ENCODE results near the gene PHF21B.

Gene PHF21B

GRCh38 chr22:45010532-45010900 lies 711 bp upstream of the PHF21B start:
- DNase-seq = no peak

DNA sequence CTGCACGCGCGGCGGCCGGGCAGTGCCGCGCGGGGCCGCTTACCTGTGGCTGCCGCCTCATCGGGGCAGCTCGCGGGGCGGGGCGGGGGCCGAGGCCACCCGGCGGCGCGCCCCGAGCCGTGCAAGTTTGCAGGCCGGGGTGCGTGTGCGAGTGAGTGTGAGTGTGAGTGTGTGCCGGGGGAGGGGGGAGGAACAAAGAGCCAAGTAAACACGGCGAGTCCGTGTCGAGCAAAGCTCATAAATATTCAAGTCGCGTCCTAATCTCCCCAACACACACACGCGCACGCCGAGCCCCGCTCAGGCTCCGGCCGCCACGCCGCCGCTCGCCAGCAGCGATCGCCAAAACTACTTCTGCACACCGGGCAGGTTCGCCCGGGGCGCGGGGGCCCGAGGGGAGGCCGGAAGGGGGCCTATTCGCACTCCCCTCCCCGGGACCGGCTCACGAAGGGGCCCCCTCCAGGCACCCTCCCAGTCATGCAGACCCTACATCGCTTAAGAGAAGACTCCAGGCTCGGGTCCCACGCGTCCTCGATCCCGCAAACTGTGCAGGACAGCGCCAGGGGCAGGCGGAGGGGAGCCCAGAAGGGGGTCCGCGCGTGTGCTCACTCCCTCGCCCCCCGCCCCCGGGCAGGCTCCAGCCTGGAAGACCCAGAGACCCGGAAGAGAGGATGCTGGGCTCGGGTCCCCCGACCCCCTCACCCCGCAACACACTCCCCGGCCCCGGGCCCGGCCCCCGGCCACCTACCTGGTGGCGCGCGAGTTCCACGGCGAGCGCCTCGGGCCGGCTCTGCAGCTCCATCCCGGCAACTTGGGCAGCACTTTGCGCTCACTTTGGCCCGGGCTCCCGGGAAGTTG lies 827 bp downstream of the PHF21B start:
- no peak for DNase-seq

- DNase-seq = no peak
These were observed 1.6 kb downstream of the PHF21B start for GRCh38 chr22:45008186-45008681.

DNA sequence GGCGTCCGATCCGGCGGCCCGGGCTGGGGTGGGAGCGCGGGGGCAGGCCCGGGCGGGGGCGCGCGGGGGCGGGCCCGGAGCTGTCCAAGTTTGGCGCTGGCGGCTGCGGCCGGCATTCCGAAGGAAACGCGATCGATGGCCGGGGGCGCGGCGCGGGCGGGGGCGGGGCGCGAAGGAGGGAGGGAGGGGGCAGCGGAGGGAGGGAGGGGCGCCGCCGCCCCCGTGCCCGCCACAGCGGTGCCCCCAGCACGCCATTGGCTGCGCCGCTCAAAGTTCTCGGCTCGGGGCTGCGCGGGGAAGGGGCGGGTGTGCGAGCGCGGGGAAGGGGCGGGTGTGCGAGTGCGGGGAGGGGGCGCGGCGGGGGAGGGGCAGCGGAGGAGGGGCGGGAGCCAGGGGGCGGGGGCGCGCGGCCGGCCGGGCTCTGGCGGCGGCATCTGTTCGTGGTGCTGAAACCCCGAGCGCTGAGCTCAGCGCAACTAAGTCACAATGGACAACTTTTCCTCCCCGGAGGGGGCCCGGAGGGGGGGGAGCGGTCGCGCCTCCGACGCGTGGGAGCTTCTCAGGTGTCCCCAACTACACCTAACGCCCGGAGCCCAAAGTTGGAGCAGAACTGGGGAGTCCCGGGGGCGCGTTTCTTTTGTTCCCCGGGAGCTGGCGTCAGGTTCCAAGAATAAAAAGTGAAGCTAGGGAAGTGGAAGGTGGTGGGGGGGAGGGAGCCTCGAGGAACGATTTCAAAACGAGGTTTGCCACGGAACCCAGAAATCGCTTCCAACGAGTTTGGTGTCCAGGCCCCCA lies 2.2 kb downstream of the PHF21B start:
- DNase-seq = no peak

GRCh38 chr22:45006964-45007390 lies 2.8 kb downstream of the PHF21B start:
- DNase-seq = no peak

GRCh38 chr22:45006111-45006963 lies 3.5 kb downstream of the PHF21B start:
- DNase-seq = no peak

GRCh38 chr22:45001653-45002052 lies 8.2 kb downstream of the PHF21B start:
- no peak for DNase-seq

DNA sequence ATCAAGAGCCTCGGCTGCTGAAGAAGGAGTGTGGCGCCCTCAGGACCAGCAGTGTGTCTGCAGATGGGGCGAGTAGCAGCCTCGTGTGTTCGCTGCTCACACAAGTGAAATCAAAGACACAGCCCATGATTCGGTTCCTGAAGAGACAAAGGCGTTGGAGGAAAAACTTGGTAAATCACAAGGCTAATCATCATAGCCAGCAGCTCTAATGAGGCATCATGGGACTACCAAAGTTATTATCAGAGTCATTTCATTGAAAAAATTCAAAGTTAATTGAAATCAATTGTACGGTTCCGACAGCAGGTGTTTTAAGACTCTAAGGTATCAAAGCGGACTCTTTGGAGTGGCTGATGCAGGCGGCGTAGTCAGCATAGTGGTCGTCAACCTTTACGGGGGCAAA lies 9.5 kb downstream of the PHF21B start:
- no peak for DNase-seq

DNA sequence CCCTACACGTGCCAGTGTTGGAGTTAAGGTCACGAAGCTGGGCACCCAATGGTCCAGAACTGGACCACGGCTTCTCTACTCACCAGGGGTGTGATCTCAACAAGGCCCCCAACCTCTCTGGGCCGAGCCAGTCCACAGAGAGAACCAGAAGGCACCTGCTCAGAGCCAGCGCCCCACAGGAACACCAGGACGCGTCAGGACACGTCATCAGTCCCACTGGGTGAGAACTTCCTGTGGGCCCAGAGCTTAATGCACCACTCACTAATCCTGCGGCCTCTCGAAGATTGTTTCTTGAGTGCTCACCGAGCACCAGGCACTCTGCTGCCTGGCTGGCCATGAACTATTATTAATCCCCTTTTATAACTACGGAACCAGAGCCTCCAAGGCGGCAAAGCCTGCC lies 10.1 kb downstream of the PHF21B start:
- DNase-seq = no peak

DNA sequence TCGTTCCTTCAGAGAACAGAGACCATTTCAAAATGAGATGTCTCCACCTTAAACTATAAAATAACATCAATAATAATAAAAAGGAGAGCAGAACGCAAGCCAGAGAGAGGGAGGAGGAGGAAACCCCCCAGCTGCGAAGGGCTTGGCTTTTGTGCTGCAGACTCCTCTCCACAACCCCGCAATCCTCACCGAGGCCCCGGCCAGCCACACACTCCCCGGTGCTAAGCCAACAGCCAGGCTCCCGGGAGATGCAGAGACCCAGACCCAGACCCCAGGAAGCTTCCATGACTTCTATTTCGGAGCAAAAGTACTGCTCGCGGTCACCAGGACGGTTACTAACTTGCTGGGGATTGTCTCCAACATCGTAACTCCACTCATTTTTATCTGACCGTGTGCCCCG lies 10.6 kb downstream of the PHF21B start:
- no peak for DNase-seq

GRCh38 chr22:44998296-44998695 lies 11.5 kb downstream of the PHF21B start:
- no peak for DNase-seq

- DNase-seq = no peak
These were observed 12.7 kb downstream of the PHF21B start for GRCh38 chr22:44997060-44997459.

DNA sequence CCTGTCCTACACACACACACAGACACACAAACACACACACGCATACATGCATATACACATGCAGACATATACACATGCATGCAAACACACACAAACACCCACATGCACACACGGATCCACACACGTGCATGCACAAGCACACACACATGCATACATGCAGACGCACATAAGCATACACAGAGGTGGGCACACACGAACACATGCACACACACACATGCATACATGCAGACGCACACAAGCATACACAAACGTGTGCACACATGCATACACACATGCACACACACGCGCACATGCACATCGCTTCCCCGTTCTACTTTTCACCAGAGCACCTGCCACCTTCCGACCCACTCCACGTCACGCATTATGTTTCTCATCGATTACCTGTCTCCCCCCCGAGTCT lies 13.2 kb downstream of the PHF21B start:
- DNase-seq = no peak

- DNase-seq = no peak
These were observed 13.7 kb downstream of the PHF21B start for GRCh38 chr22:44996120-44996519.

GRCh38 chr22:44995715-44996114 lies 14.1 kb downstream of the PHF21B start:
- DNase-seq = no peak

GRCh38 chr22:44995105-44995514 lies 14.7 kb downstream of the PHF21B start:
- no peak for DNase-seq

DNA sequence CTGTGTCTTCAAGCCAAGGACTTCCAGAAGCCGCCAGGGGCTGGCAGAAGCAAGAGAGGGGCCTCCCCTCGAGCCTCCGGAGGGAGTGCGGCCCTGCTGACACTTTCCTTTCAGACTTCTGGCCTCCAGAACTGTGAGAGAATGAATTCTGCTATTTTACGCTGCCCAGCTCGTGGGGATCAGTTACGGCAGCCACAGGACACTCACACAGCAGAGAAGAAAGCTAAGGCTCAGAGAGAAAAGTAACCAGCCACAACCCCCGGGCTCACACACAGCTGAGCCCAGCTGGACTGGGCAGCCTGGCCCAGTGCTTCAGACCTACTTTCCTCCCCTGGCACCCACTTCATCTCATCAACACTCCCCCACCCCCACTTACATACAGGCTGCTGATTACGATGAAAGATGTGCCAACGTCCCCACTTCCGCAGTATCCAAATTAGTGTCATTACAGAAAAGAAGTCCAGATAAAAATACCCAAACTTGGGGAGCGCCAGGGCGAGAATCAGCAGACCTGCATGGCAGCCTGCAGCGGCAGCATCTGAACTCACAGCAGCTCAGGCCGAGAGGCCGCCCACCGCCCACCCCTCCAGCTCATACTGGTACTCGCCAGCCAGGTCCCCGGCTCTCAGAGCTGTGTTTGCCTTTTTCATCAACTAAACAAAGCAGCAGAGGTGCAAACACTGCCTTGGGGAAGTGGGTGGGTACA lies 15.3 kb downstream of the PHF21B start:
- no peak for DNase-seq

DNA sequence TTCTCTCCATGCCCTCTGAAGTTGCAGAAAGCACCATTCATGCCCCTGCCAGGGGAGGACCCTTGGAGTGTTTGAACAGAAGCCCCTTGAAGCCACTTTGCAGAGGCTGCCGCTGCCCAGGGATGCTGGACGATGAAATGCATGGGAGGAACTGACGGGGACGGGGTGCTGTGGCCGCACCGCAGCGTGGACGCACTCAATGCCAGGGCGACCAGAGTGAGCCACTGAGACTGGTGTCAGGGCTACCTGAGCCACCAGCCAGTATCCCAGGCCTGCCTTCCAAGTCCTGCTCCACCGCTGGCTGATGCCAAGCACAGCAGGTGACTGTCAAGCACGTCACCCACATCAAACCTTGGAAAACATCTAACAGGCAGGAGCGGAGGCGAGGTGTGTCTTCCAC lies 17.6 kb downstream of the PHF21B start:
- no peak for DNase-seq

DNA sequence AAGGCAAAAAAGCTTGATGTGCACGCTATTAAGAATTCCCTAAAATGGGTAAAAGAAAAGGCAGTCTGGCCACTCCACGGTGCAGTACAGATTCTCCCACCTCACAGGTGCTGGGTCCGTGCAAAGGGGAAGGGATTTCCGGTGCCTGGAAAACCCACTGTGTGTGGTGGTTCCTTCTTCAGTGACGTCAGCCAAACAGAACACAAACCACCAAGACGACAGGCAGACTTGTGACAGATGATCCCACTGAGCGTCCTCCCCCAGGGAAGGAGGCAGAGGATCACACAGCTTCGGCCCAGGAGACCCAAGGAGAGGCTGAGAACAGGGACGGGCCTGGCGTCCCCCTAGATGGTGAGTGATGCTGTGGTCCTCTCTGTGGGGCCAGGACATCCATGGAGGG lies 18.6 kb downstream of the PHF21B start:
- DNase-seq = no peak

DNA sequence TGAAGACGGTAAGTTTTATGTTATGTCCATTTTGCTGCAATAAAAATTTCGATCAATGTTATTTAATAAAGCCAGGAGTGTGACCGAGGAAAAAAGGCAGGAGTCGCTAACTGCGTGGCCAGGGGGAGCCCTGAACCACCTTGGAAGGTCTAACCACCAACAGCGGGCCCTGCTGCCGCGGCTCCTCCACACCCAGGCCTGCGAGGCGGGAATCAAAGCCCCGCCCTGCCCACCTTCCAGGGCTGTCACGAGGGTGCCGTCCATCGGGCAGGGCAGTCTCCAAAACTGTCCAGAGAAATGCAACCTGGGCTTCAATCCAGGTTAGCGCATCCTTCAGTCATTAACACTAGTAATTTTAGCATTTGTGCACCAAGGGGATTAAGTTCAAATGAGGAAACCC lies 19.0 kb downstream of the PHF21B start:
- DNase-seq = no peak

- DNase-seq = no peak
These were observed 19.5 kb downstream of the PHF21B start for GRCh38 chr22:44990328-44990727.

GRCh38 chr22:44988671-44989070 lies 21.1 kb downstream of the PHF21B start:
- no peak for DNase-seq
